Measurements from ENCODE around the gene PHB1. TPM values are rescaled to one million over a fixed set of nuclear protein-coding genes. Genes with fewer than 3 reads are reported as not detected.
"Not testable (repeated sequence)": the region's sequence is repeated elsewhere in the genome, so short reads cannot be mapped to it uniquely, and the experiment has no call there.

PHB1 gene
- total RNA-seq, 1 donor from 2014 or later = 128 TPM

DNA sequence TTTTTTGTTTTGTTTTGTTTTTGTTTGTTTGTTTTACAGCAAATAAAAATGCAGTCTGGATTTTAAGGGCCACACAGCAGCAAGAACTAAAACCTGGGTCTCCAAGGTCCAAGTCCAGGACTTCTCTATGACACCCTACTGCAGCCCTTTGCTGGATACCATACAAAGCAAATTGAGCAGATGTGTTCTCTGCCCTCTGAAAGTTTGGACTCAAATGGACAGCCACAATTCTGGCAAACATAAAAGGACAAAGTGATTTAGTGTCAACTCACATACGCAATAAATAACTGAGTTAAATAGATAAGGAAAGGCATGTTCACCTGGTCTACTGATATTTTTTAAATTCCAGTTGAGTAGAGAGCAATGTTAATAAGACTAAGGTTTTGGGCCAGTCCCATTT lies 44.9 kb downstream of the PHB1 start:
- DNase-seq (ENCODE audit: extremely low spot score, unreplicated experiment) = no peak
- Mint-ChIP-seq H3K36me3 (ENCODE audit: unreplicated experiment) (no peaks in the 10 kb centered on the region), H3K9me3 (ENCODE audit: unreplicated experiment) (no peaks in the 10 kb centered on the region), H3K4me1 (ENCODE audit: unreplicated experiment) (no peaks in the 10 kb centered on the region), H3K27me3 (ENCODE audit: unreplicated experiment) (no peaks in the 10 kb centered on the region), H3K27ac (ENCODE audit: unreplicated experiment) (no peak overlapping the region), H3K4me3 (ENCODE audit: unreplicated experiment) (no peak overlapping the region)
- TF ChIP-seq, protein P1, sequence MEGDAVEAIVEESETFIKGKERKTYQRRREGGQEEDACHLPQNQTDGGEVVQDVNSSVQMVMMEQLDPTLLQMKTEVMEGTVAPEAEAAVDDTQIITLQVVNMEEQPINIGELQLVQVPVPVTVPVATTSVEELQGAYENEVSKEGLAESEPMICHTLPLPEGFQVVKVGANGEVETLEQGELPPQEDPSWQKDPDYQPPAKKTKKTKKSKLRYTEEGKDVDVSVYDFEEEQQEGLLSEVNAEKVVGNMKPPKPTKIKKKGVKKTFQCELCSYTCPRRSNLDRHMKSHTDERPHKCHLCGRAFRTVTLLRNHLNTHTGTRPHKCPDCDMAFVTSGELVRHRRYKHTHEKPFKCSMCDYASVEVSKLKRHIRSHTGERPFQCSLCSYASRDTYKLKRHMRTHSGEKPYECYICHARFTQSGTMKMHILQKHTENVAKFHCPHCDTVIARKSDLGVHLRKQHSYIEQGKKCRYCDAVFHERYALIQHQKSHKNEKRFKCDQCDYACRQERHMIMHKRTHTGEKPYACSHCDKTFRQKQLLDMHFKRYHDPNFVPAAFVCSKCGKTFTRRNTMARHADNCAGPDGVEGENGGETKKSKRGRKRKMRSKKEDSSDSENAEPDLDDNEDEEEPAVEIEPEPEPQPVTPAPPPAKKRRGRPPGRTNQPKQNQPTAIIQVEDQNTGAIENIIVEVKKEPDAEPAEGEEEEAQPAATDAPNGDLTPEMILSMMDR (IDR thresholded peaks at IDR 0.05) = no peak

DNA sequence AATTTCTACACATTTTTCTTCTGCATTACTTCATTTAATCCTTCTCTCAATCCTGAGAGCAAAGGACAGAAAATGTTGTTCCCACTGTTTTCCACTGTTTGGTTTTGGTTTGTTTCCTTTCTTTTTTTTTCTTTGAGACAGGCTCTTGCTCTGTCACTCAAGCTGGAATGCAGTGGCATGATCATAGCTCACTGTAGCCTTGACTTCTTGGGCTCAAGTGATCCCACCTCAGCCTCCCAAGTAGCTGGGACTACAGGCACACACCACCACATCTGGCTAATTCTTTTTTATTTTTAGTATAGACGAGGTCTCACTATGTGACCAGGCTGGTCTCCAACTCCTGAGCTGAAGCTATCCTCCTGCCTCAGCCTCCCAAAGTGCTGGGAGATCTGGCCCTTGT lies 45.6 kb downstream of the PHB1 start:
- no peaks in the 10 kb centered on the region for H3K9me3 Mint-ChIP-seq (ENCODE audit: unreplicated experiment)
- no peak for DNase-seq (ENCODE audit: extremely low spot score, unreplicated experiment)
- TF ChIP-seq, protein P1 (IDR thresholded peaks at IDR 0.05) = no peak
- H3K4me1 Mint-ChIP-seq (ENCODE audit: unreplicated experiment) = no peaks in the 10 kb centered on the region
- H3K27me3 Mint-ChIP-seq (ENCODE audit: unreplicated experiment) = no peaks in the 10 kb centered on the region
- no peak overlapping the region for H3K27ac Mint-ChIP-seq (ENCODE audit: unreplicated experiment)
- H3K36me3 Mint-ChIP-seq (ENCODE audit: unreplicated experiment) = no peaks in the 10 kb centered on the region
- no peak overlapping the region for H3K4me3 Mint-ChIP-seq (ENCODE audit: unreplicated experiment)

DNA sequence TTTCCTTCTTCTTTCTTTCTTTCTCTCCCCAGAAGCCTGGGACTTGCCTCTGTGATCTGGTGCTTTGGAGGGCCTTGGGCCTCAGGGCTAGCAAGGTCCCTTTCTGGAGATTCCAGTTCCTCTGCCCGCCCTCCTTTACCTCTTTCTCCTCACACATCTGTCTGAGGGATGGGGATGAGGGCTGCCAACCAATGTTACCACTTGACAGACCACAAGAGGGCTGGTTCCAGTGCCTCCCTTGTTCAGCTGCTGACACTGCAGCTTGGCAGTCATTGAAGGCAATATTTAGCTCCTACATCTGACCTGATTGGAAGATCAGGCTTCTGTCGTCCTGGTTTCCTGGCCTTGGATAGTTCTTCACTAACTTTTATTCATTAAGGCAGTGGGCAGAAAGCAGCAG lies 49.0 kb downstream of the PHB1 start:
- peak overlapping the region; percentile 68 for H3K27ac Mint-ChIP-seq (ENCODE audit: unreplicated experiment)
- DNase-seq (ENCODE audit: extremely low spot score, unreplicated experiment) = no peak
- no peak overlapping the region for H3K4me3 Mint-ChIP-seq (ENCODE audit: unreplicated experiment)
- H3K27me3 Mint-ChIP-seq (ENCODE audit: unreplicated experiment) = no peaks in the 10 kb centered on the region
- no peaks in the 10 kb centered on the region for H3K36me3 Mint-ChIP-seq (ENCODE audit: unreplicated experiment)
- peaks cover 8% of the 10 kb centered on the region for H3K4me1 Mint-ChIP-seq (ENCODE audit: unreplicated experiment)
- TF ChIP-seq, protein P1 (IDR thresholded peaks at IDR 0.05) = peak; percentile 25
- H3K9me3 Mint-ChIP-seq (ENCODE audit: unreplicated experiment) = no peaks in the 10 kb centered on the region

DNA sequence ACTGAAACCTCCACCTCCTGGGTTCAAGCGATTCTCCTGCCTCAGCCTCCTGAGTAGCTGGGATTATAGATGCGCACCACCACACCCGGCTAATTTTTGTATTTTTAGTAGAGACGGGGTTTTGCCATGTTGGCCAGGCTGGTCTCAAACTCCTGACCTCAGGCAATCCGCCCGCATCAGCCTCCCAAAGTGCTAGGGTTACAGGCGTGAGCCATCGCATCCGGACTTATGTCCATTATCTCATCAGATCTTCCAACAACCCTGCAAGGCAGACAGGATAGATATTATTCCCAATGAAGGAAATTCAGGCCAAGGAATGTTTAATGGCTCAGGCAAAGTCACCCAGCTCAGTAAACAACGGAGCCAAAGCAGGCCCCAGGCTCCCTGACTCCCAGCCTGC lies 49.6 kb downstream of the PHB1 start:
- H3K4me1 Mint-ChIP-seq (ENCODE audit: unreplicated experiment) = peaks cover 13% of the 10 kb centered on the region
- not testable (repeated sequence) for H3K27ac Mint-ChIP-seq (ENCODE audit: unreplicated experiment)

DNA sequence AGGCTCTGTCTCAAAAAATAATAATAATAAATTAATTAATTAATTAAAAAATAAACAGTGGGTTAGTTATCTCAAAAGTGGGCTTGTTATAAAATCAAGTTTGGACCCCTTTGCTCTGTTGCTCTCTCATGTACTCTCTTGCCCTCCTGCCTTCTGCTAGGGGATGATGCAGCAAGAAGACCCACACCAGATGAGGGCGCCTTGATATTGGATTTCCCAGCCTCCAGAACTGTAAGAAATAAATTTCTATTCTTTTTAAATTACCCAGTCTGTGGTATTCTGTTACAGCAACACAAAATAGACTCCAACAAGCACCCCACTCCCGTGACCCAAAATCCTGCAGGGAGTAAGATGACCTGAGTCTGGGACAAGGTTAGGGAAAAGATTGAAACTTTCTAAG lies 50.6 kb downstream of the PHB1 start:
- no peaks in the 10 kb centered on the region for H3K9me3 Mint-ChIP-seq (ENCODE audit: unreplicated experiment)
- H3K27me3 Mint-ChIP-seq (ENCODE audit: unreplicated experiment) = no peaks in the 10 kb centered on the region
- TF ChIP-seq, protein P1 (IDR thresholded peaks at IDR 0.05) = no peak
- no peak overlapping the region for H3K4me3 Mint-ChIP-seq (ENCODE audit: unreplicated experiment)
- no peak for DNase-seq (ENCODE audit: extremely low spot score, unreplicated experiment)
- H3K4me1 Mint-ChIP-seq (ENCODE audit: unreplicated experiment) = peaks cover 23% of the 10 kb centered on the region
- no peaks in the 10 kb centered on the region for H3K36me3 Mint-ChIP-seq (ENCODE audit: unreplicated experiment)
- H3K27ac Mint-ChIP-seq (ENCODE audit: unreplicated experiment) = no peak overlapping the region

More for the DNA sequence above, 49.6 kb downstream of the PHB1 start:
- not testable (repeated sequence) for DNase-seq (ENCODE audit: extremely low spot score, unreplicated experiment); H3K4me3 Mint-ChIP-seq (ENCODE audit: unreplicated experiment); H3K9me3 Mint-ChIP-seq (ENCODE audit: unreplicated experiment); H3K27me3 Mint-ChIP-seq (ENCODE audit: unreplicated experiment); H3K36me3 Mint-ChIP-seq (ENCODE audit: unreplicated experiment)

DNA sequence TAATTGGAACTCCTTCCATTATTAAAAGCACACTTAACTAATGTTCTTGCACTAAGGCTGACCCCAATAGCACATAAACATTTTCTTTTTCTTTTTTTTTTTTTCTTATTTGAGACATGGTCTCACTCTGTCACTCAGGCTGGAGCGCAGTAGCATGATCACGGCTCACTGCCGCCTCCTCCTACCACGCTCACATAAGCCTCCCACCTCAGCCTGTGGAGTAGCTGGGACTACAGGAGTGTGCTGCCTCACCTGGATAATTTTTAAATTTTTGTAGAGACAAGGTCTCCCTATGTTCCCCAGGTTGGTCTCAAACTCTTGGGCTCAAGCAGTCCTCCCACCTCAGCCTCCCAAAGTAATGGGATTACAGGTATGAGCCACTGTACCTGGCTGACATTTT lies 51.4 kb downstream of the PHB1 start:
- Mint-ChIP-seq H3K4me1 (ENCODE audit: unreplicated experiment) (peaks cover 29% of the 10 kb centered on the region), H3K27me3 (ENCODE audit: unreplicated experiment) (no peaks in the 10 kb centered on the region), H3K36me3 (ENCODE audit: unreplicated experiment) (no peaks in the 10 kb centered on the region), H3K4me3 (ENCODE audit: unreplicated experiment) (no peak overlapping the region), H3K27ac (ENCODE audit: unreplicated experiment) (peak overlapping the region; percentile 83), H3K9me3 (ENCODE audit: unreplicated experiment) (no peaks in the 10 kb centered on the region)
- no peak for DNase-seq (ENCODE audit: extremely low spot score, unreplicated experiment)
- TF ChIP-seq, protein P1 (IDR thresholded peaks at IDR 0.05) = no peak
